Measurements from ENCODE around the gene GHRL. TPM values are rescaled to one million over a fixed set of nuclear protein-coding genes. Genes with fewer than 3 reads are reported as not detected.

GHRL gene
- total RNA-seq, 1 experiment from 2014 or later: not detected

DNA sequence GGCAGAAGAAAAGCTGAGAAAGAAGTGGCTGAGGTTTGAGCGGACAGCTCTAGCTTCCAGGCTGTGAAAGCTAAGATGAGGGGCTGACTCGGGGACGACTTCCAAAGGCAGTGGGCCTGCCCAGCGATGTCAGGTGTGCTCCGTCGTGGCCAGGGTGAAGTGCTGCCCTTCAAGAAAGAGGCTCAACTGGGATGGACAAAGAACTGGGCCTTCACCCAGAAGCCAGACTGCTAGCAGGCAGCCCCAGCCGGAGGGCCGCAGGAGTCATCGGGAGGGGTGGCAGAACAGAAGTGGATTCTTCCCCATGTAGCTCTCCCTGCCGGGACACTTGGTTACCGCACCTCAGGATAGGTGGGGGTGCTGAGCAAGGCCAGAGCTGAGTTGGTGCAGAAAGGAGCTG lies 41.3 kb upstream of the GHRL start:
- intact Hi-C loops (cut with micrococcal nuclease; ENCODE audit: unreplicated experiment) (no loop called here), in situ Hi-C loops (cut with HindIII; ENCODE audit: low pct_unique_long_range_greater_than_20kb, low sequenced_read_pairs) (no loop called here)
- no TSS peak for BruUV-seq (replicated peaks)
- H3K27me3 ChIP-seq (ENCODE audit: control insufficient read depth, insufficient read depth, low read length): 0 out of 2 replicates have a peak, but pooled peaks cover 2% of the 10 kb centered on the region
- H3K4me1 ChIP-seq (ENCODE audit: control insufficient read depth, insufficient read depth, low read length): no peaks in the 10 kb centered on the region
- ATAC-seq: no peak
- DNase-seq (ENCODE audit: low read depth, low spot score): no peak
- no peaks in the 10 kb centered on the region for H3K36me3 ChIP-seq (ENCODE audit: control insufficient read depth, insufficient read depth, low read length)
- POLR2A ChIA-PET: no interaction called here
- CTCF ChIA-PET: interaction anchor here (0.9 kb wide), 1 partner anchor 12 kb away, joined by 4 read pairs; no protein-coding TSS in a partner anchor
- H3K27ac ChIP-seq (ENCODE audit: low read length): no peak overlapping the region
- no peak for TF ChIP-seq SIN3A (IDR thresholded peaks at IDR 0.05; ENCODE audit: borderline replicate concordance, insufficient read depth, low read depth, low read length)
- no peak for TF ChIP-seq REST (IDR thresholded peaks at IDR 0.05; ENCODE audit: insufficient read depth in 1 of 2, low read depth in 2 of 2, low read length in 1 of 2)
- TF ChIP-seq TCF7L2 (IDR thresholded peaks at IDR 0.05; ENCODE audit: low read depth, low read length): no peak
- TF ChIP-seq, protein P1, sequence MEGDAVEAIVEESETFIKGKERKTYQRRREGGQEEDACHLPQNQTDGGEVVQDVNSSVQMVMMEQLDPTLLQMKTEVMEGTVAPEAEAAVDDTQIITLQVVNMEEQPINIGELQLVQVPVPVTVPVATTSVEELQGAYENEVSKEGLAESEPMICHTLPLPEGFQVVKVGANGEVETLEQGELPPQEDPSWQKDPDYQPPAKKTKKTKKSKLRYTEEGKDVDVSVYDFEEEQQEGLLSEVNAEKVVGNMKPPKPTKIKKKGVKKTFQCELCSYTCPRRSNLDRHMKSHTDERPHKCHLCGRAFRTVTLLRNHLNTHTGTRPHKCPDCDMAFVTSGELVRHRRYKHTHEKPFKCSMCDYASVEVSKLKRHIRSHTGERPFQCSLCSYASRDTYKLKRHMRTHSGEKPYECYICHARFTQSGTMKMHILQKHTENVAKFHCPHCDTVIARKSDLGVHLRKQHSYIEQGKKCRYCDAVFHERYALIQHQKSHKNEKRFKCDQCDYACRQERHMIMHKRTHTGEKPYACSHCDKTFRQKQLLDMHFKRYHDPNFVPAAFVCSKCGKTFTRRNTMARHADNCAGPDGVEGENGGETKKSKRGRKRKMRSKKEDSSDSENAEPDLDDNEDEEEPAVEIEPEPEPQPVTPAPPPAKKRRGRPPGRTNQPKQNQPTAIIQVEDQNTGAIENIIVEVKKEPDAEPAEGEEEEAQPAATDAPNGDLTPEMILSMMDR (IDR thresholded peaks at IDR 0.05): no peak
- no peak for TF ChIP-seq POLR2AphosphoS5 (IDR thresholded peaks at IDR 0.05; ENCODE audit: low read depth, low read length)
- no peaks in the 10 kb centered on the region for H3K9me3 ChIP-seq (ENCODE audit: control insufficient read depth, insufficient read depth, low read depth, low read length)
- no peak overlapping the region for H3K4me3 ChIP-seq (ENCODE audit: low read depth in 2 of 2, low read length in 2 of 2)

DNA sequence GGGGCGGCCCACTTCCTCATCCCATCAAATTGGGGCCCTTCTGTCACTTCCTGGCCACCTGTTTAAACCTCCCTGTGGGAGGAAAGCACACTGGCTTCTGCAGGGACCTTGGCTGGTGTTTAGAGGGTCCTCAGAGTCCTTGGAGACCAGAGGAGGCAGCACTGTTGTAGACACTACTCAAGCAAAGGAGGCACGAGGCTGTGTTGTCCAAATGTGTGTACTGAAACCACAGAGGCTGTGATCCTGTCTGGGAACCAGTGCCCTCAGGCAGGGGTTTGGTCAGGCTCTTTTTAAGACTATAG lies 40.6 kb upstream of the GHRL start:
- Histone ChIP-seq H3K9me3 (ENCODE audit: control insufficient read depth, insufficient read depth, low read depth, low read length) (no peaks in the 10 kb centered on the region), H3K27me3 (ENCODE audit: control insufficient read depth, insufficient read depth, low read length) (0 out of 2 replicates have a peak, but pooled peaks cover 2% of the 10 kb centered on the region), H3K36me3 (ENCODE audit: control insufficient read depth, insufficient read depth, low read length) (no peaks in the 10 kb centered on the region), H3K27ac (ENCODE audit: low read length) (no peak overlapping the region), H3K4me3 (ENCODE audit: low read depth in 2 of 2, low read length in 2 of 2) (no peak overlapping the region), H3K4me1 (ENCODE audit: control insufficient read depth, insufficient read depth, low read length) (no peaks in the 10 kb centered on the region)
- in situ Hi-C loops (cut with HindIII; ENCODE audit: low pct_unique_long_range_greater_than_20kb, low sequenced_read_pairs) (no loop called here), intact Hi-C loops (cut with micrococcal nuclease; ENCODE audit: unreplicated experiment) (no loop called here)
- ChIA-PET POLR2A (no interaction called here), CTCF (no interaction called here)
- ATAC-seq (no peak), DNase-seq (ENCODE audit: low read depth, low spot score) (no peak)
- no peak for TF ChIP-seq SIN3A (IDR thresholded peaks at IDR 0.05; ENCODE audit: borderline replicate concordance, insufficient read depth, low read depth, low read length)
- BruUV-seq (replicated peaks): no TSS peak

GRCh38 chr3:10332481-10333348 lies 40.0 kb upstream of the GHRL start:
- CTCF ChIA-PET: no interaction called here
- no peak overlapping the region for H3K4me3 ChIP-seq (ENCODE audit: low read depth in 2 of 2, low read length in 2 of 2)
- intact Hi-C loops (cut with micrococcal nuclease; ENCODE audit: unreplicated experiment): no loop called here
- TF ChIP-seq TCF7L2 (IDR thresholded peaks at IDR 0.05; ENCODE audit: low read depth, low read length) (no peak), REST (IDR thresholded peaks at IDR 0.05; ENCODE audit: insufficient read depth in 1 of 2, low read depth in 2 of 2, low read length in 1 of 2) (no peak), SIN3A (IDR thresholded peaks at IDR 0.05; ENCODE audit: borderline replicate concordance, insufficient read depth, low read depth, low read length) (no peak), POLR2AphosphoS5 (IDR thresholded peaks at IDR 0.05; ENCODE audit: low read depth, low read length) (no peak)
- TF ChIP-seq, protein P1 (IDR thresholded peaks at IDR 0.05): no peak
- H3K27me3 ChIP-seq (ENCODE audit: control insufficient read depth, insufficient read depth, low read length): peaks cover 3% of the 10 kb centered on the region; the same call in 1 of the 2 replicates
- H3K27ac ChIP-seq (ENCODE audit: low read length): no peak overlapping the region
- BruUV-seq (replicated peaks): no TSS peak
- no peaks in the 10 kb centered on the region for H3K36me3 ChIP-seq (ENCODE audit: control insufficient read depth, insufficient read depth, low read length)
- no peak for ATAC-seq
- in situ Hi-C loops (cut with HindIII; ENCODE audit: low pct_unique_long_range_greater_than_20kb, low sequenced_read_pairs): no loop called here
- H3K4me1 ChIP-seq (ENCODE audit: control insufficient read depth, insufficient read depth, low read length): no peaks in the 10 kb centered on the region
- H3K9me3 ChIP-seq (ENCODE audit: control insufficient read depth, insufficient read depth, low read depth, low read length): no peaks in the 10 kb centered on the region
- POLR2A ChIA-PET: no interaction called here
- DNase-seq (ENCODE audit: low read depth, low spot score): no peak

All from Panc1 (cell line).